Stomach (tissue), 9 donors: ENCODE measurements around the gene SLCO1A2. TPM values are rescaled to one million over a fixed set of nuclear protein-coding genes. Genes with fewer than 3 reads are reported as not detected.
A peak's percentile ranks its signal among the peaks of the same experiment; 100 is the strongest.

Experiments used
- DNase-seq, 2 donors: peaks; one replicate each; pipeline versions ENCODE4 v3.0.0 to v3.0.0-alpha.2; 2013 to 2019
- H3K27ac ChIP-seq, 5 donors: fragments of 200-600 bp in 4 of 5; sonication (generic) in 4 of 5; one replicate each; pipeline ENCODE4 v1.5.1; 2013 to 2019; ENCODE audit warnings: mild to moderate bottlenecking in 1 of 5, moderate library complexity in 1 of 5
- H3K27me3 ChIP-seq, 3 donors: fragments of 200-600 bp; sonication (generic); one replicate each; pipeline ENCODE4 v1.5.1; 2017 to 2019; ENCODE audit warnings: mixed run types in 1 of 3
- H3K36me3 ChIP-seq, 4 donors: fragments of 200-600 bp; sonication (generic); 1 replicate in 3 of 4; 2 replicates in 1 of 4; pipeline ENCODE4 v1.5.1; 2016 to 2019
- H3K4me1 ChIP-seq, 4 donors: fragments of 200-600 bp; sonication (generic); one replicate each; pipeline ENCODE4 v1.5.1; 2016 to 2019
- H3K4me3 ChIP-seq, 4 donors: fragments of 200-600 bp; sonication (generic) in 3 of 4; one replicate each; pipeline ENCODE4 v1.5.1; 2016 to 2019; ENCODE audit warnings: mild to moderate bottlenecking in 1 of 4
- H3K9me3 ChIP-seq, 4 donors: fragments of 200-600 bp; sonication (generic); one replicate each; pipeline ENCODE4 v1.5.1; 2016 to 2019
- CTCF ChIP-seq, 7 experiments: fragments of 450-650 bp in 4 of 7; fragments of 200-600 bp in 3 of 7; sonication (generic) in 3 of 7; IDR thresholded peaks; one replicate each; pipeline ENCODE4 v1.5.1; 2016 to 2019; ENCODE audit warnings: antibody characterized with exemption in 7 of 7, control low read depth in 2 of 7, mild to moderate bottlenecking in 1 of 7
- EP300 ChIP-seq: sonication (generic); formaldehyde crosslinking; IDR thresholded peaks from one replicate; pipeline ENCODE4 v1.6.1; 2017; ENCODE audit warnings: antibody characterized with exemption
- POLR2A ChIP-seq, 4 donors: fragments of 450-650 bp; IDR thresholded peaks; one replicate each; pipeline ENCODE4 v1.6.1; 2016; ENCODE audit warnings: antibody characterized with exemption in 4 of 4, control low read depth in 2 of 4, mild to moderate bottlenecking in 1 of 4, moderate library complexity in 1 of 4
- POLR2AphosphoS5 ChIP-seq, 3 donors: sonication (generic); formaldehyde crosslinking; IDR thresholded peaks; one replicate each; pipeline ENCODE4 v1.6.1; 2016; ENCODE audit warnings: antibody characterized with exemption in 3 of 3
- WGBS, 5 donors: extraction: QIAGEN DNeasy Blood & Tissue Kit in 3 of 5; methylation state at CpG; one replicate each; pipeline versions ENCODE4 v1.1.5 to v1.1.7; 2013 to 2018; 5-methylcytosine and 5-hydroxymethylcytosine counted together
- intact Hi-C: fragments of 100-400 bp; cut with DNase I; formaldehyde crosslinking; loops from one replicate; pipeline ENCODE4 v1.15.1; 2023; ENCODE audit warnings: low total_unique reads
- polyA plus RNA-seq, 3 donors: library from polyadenylated mRNA; stranded (reverse); fragments of 200-250 nt; gene quantifications; one replicate each; pipeline ENCODE4 v1.2.3, GENCODE V29; 2013
- total RNA-seq, 5 donors: library from RNA; depleted of rRNA; stranded (reverse); fragments of >200 nt; gene quantifications; one replicate each; pipeline versions ENCODE4 v1.1.0 to v1.2.3, GENCODE V29; 2014 to 2016
- donor health status: healthy with polysubstance abuse.
- donor health status: Bipolar disorder and iron deficiency.
- donor health status: healthy.

Gene SLCO1A2
- total and polyA plus RNA-seq, 8 donors: not detected

- intact Hi-C loops: no loop called here
- WGBS, 5 donors: 90 to 99% (median 97%) methylated on average over 1 of the region's 1 CpG
These were observed 34.1 kb downstream of the SLCO1A2 start for GRCh38 chr12:21300632-21301031.

GRCh38 chr12:21296751-21297406 lies 37.8 kb downstream of the SLCO1A2 start:
- intact Hi-C loops: no loop called here
- Histone ChIP-seq H3K27ac (no peak overlapping the region), H3K4me1 (no peaks in the 10 kb centered on the region), H3K36me3 (no peaks in the 10 kb centered on the region), H3K27me3 (peaks cover 0 to under 1% (median 0%) of the 10 kb centered on the region in 3 donors), H3K9me3 (no peaks in the 10 kb centered on the region), H3K4me3 (no peak overlapping the region)
- DNase-seq: peak in 1 of 2 donors; percentile 11
- no peak for TF ChIP-seq EP300
- peak in 5 of 7 experiments; percentile 13 to 73 (median 57) for TF ChIP-seq CTCF (IDR thresholded peaks at IDR 0.05)
- TF ChIP-seq POLR2AphosphoS5 (IDR thresholded peaks at IDR 0.05): no peak
- 61 to 64% (median 62%) methylated on average over 4 of the region's 4 CpGs for WGBS, 5 donors

More at GRCh38 chr12:21300632-21301031, 34.1 kb downstream of the SLCO1A2 start:
- Histone ChIP-seq H3K4me3 (no peak overlapping the region), H3K9me3 (no peaks in the 10 kb centered on the region), H3K36me3 (no peaks in the 10 kb centered on the region), H3K4me1 (no peaks in the 10 kb centered on the region), H3K27me3 (peaks cover 0 to 6% (median 0%) of the 10 kb centered on the region in 3 donors), H3K27ac (no peak overlapping the region)
- TF ChIP-seq CTCF (IDR thresholded peaks at IDR 0.05) (no peak), POLR2AphosphoS5 (IDR thresholded peaks at IDR 0.05) (no peak), EP300 (no peak), POLR2A (IDR thresholded peaks at IDR 0.05) (no peak)
- no peak for DNase-seq

- intact Hi-C loops: no loop called here
- H3K4me1 ChIP-seq: no peaks in the 10 kb centered on the region
- H3K27me3 ChIP-seq: no peaks in the 10 kb centered on the region
- H3K27ac ChIP-seq: no peak overlapping the region
- H3K4me3 ChIP-seq: no peak overlapping the region
- no peaks in the 10 kb centered on the region for H3K9me3 ChIP-seq
- DNase-seq: no peak
- WGBS, 5 donors: 74 to 85% (median 81%) methylated on average over 1 of the region's 1 CpG
- TF ChIP-seq CTCF (IDR thresholded peaks at IDR 0.05) (no peak), EP300 (no peak), POLR2A (IDR thresholded peaks at IDR 0.05) (no peak), POLR2AphosphoS5 (IDR thresholded peaks at IDR 0.05) (no peak)
- no peaks in the 10 kb centered on the region for H3K36me3 ChIP-seq
These were observed 38.4 kb downstream of the SLCO1A2 start for GRCh38 chr12:21296348-21296747.

GRCh38 chr12:21294176-21294575 lies 40.5 kb downstream of the SLCO1A2 start:
- DNase-seq: no peak
- no peaks in the 10 kb centered on the region for H3K4me1 ChIP-seq
- no peak overlapping the region for H3K27ac ChIP-seq
- H3K27me3 ChIP-seq: no peaks in the 10 kb centered on the region
- WGBS, 5 donors: 75 to 88% (median 76%) methylated on average over 1 of the region's 1 CpG
- no peak for TF ChIP-seq CTCF (IDR thresholded peaks at IDR 0.05)
- no peak for TF ChIP-seq EP300
- no peak for TF ChIP-seq POLR2A (IDR thresholded peaks at IDR 0.05)
- no peak for TF ChIP-seq POLR2AphosphoS5 (IDR thresholded peaks at IDR 0.05)
- no peaks in the 10 kb centered on the region for H3K9me3 ChIP-seq
- H3K4me3 ChIP-seq: no peak overlapping the region
- intact Hi-C loops: no loop called here
- H3K36me3 ChIP-seq: no peaks in the 10 kb centered on the region
